H1 (cell line): ENCODE measurements around the gene CEP72. TPM values are rescaled to one million over a fixed set of nuclear protein-coding genes. Genes with fewer than 3 reads are reported as not detected.

Experiments
- GTF2F1 ChIP-seq: IDR thresholded peaks from 2 replicates; pipeline ENCODE4 v1.6.1; 2012; ENCODE audit warnings: low read depth, low read length, improper control_type of control experiment, borderline replicate concordance
- NRF1 ChIP-seq: IDR thresholded peaks from 2 replicates; pipeline ENCODE4 v1.6.1; 2011; ENCODE audit warnings: mild to moderate bottlenecking, low read depth, low read length, improper control_type of control experiment
- polyA plus RNA-seq, 7 experiments: library from polyadenylated mRNA; depleted of rRNA in 3 of 7; stranded (reverse) in 5 of 7; unstranded in 2 of 7; fragments of >200 nt in 5 of 7; fragments of 200-250 nt in 2 of 7; gene quantifications; 1 replicate in 5 of 7; 2 replicates in 1 of 7; 4 replicates in 1 of 7; pipeline versions ENCODE4 v1.2.1 to v1.2.3, GENCODE V29; 2011 to 2013; ENCODE audit warnings: missing spikeins in 2 of 7, mixed read lengths in 2 of 7
- total RNA-seq: library from RNA; stranded (reverse); fragmentation: NEBNext Ultra II Directional; extraction: Animal tissue kit (Norgen Biotek cat#: 25700); gene quantifications from 2 replicates; pipeline ENCODE4 v1.2.1, GENCODE V29; 2021

Gene CEP72
- total and polyA plus RNA-seq, 2 of the 8 experiments (the other 6 are each of a cell fraction or from before 2014, with no cell fraction given), result 13.1 to 19.6 TPM

GRCh38 chr5:573206-573605, 38.9 kb upstream of the CEP72 start (continued):
- no peak for TF ChIP-seq GTF2F1
- no peak for TF ChIP-seq NRF1
- TF ChIP-seq, all 59 proteins: peak for 0
